GM12891 (cell line): ENCODE data around the gene DLG5.
"Not testable (repeated sequence)": the region's sequence is repeated elsewhere in the genome, so short reads cannot be mapped to it uniquely, and the experiment has no call there.

Source experiments
- DNase-seq: peaks from one replicate; pipeline ENCODE4 v3.0.0; 2011; ENCODE audit warnings: low spot score; ENCODE audit not compliant: insufficient read length
- FAIRE-seq: peaks from 2 replicates; lab custom pipeline; 2011; peaks lifted over from hg19 to GRCh38; lab: Jason Lieb, UNC
- PAX5 ChIP-seq: IDR thresholded peaks from 2 replicates; pipeline ENCODE4 v1.6.1; 2011; ENCODE audit warnings: low read length, moderate library complexity, mild to moderate bottlenecking; ENCODE audit not compliant: insufficient read depth, severe bottlenecking
- POLR2A ChIP-seq: IDR thresholded peaks from 2 replicates; pipeline ENCODE4 v1.6.1; 2011; ENCODE audit warnings: low read depth, low read length, control low read depth
- POLR2AphosphoS5 ChIP-seq: IDR thresholded peaks from 2 replicates; pipeline ENCODE4 v1.6.1; 2011; ENCODE audit warnings: low read depth, low read length, control low read depth
- POU2F2 ChIP-seq: IDR thresholded peaks from 2 replicates; pipeline ENCODE4 v1.6.1; 2011; ENCODE audit warnings: low read depth, mild to moderate bottlenecking, control low read depth, low read length, moderate library complexity
- SPI1 ChIP-seq: IDR thresholded peaks from 2 replicates; pipeline ENCODE4 v1.6.1; 2011; ENCODE audit warnings: low read depth, low read length, control low read depth
- TAF1 ChIP-seq: IDR thresholded peaks from 2 replicates; pipeline ENCODE4 v1.6.1; 2011; ENCODE audit warnings: low read depth, low read length, control low read depth

DLG5 gene

GRCh38 chr10:77784856-77785255 lies 141.7 kb downstream of the DLG5 start:
- FAIRE-seq: no peak
- TF ChIP-seq TAF1 (no peak), PAX5 (no peak), POLR2A (no peak), POLR2AphosphoS5 (no peak), SPI1 (no peak), POU2F2 (no peak)
- DNase-seq: no peak

GRCh38 chr10:77782328-77783061 lies 144.1 kb downstream of the DLG5 start:
- TF ChIP-seq PAX5: no peak
- no peak for TF ChIP-seq POLR2A
- TF ChIP-seq POU2F2: no peak
- TF ChIP-seq SPI1: no peak
- no peak for TF ChIP-seq POLR2AphosphoS5
- TF ChIP-seq TAF1: no peak
- no peak for FAIRE-seq
- no peak for DNase-seq

- FAIRE-seq (no peak), DNase-seq (no peak)
- no peak for TF ChIP-seq TAF1
Measured at GRCh38 chr10:77781451-77782327, 144.9 kb downstream of the DLG5 start.

- no peak for FAIRE-seq
- TF ChIP-seq POLR2A: no peak
- no peak for TF ChIP-seq PAX5
- no peak for TF ChIP-seq TAF1
- no peak for TF ChIP-seq POLR2AphosphoS5
- TF ChIP-seq SPI1: no peak
- no peak for TF ChIP-seq POU2F2
Measured at GRCh38 chr10:77780180-77780579, 146.4 kb downstream of the DLG5 start.

GRCh38 chr10:77776487-77776886 lies 150.1 kb downstream of the DLG5 start:
- no peak for DNase-seq
- TF ChIP-seq POLR2AphosphoS5: no peak
- TF ChIP-seq POLR2A: no peak
- no peak for FAIRE-seq

More at GRCh38 chr10:77780180-77780579, 146.4 kb downstream of the DLG5 start:
- DNase-seq: no peak

- DNase-seq (no peak), FAIRE-seq (no peak)
- no peak for TF ChIP-seq SPI1
- no peak for TF ChIP-seq PAX5
- no peak for TF ChIP-seq POU2F2
- no peak for TF ChIP-seq TAF1
- no peak for TF ChIP-seq POLR2A
- TF ChIP-seq POLR2AphosphoS5: no peak
Measured at GRCh38 chr10:77774940-77775391, 151.6 kb downstream of the DLG5 start.

- DNase-seq (no peak), FAIRE-seq (no peak)
- no peak for TF ChIP-seq POU2F2
- no peak for TF ChIP-seq SPI1
- TF ChIP-seq POLR2A: no peak
- TF ChIP-seq PAX5: no peak
- no peak for TF ChIP-seq POLR2AphosphoS5
Measured at GRCh38 chr10:77773631-77774426, 152.7 kb downstream of the DLG5 start.

- not testable (repeated sequence) for DNase-seq, FAIRE-seq
Measured at GRCh38 chr10:77772852-77773600, 153.5 kb downstream of the DLG5 start.

- FAIRE-seq (no peak), DNase-seq (no peak)
- no peak for TF ChIP-seq POU2F2
- TF ChIP-seq POLR2AphosphoS5: no peak
- no peak for TF ChIP-seq PAX5
- TF ChIP-seq SPI1: no peak
- no peak for TF ChIP-seq TAF1
- TF ChIP-seq POLR2A: no peak
Measured at GRCh38 chr10:77771851-77772250, 154.7 kb downstream of the DLG5 start.
